GM13976 (cell line): Measurements from ENCODE around the gene FSTL1.
A peak's percentile ranks its signal among the peaks of the same experiment; 100 is the strongest.

Source experiments
- DNase-seq: peaks from one replicate; pipeline ENCODE4 v3.0.0; 2012; ENCODE audit warnings: low spot score
- in situ Hi-C: fragments of 300-500 bp; cut with MboI; formaldehyde crosslinking; loops from one replicate; pipeline ENCODE4 v1.12.0; 2022; ENCODE audit warnings: low sequenced_read_pairs, mixed read lengths, inconsistent platforms; ENCODE audit not compliant: unreplicated experiment
- TF ChIP-seq, protein P1 (sequence below): IDR thresholded peaks from 2 replicates; pipeline ENCODE4 v1.5.1; 2012; ENCODE audit warnings: borderline replicate concordance, mild to moderate bottlenecking; ENCODE audit not compliant: insufficient read depth; ENCODE audit errors: extremely low read depth, missing control alignments, control extremely low read depth

FSTL1 gene

DNA sequence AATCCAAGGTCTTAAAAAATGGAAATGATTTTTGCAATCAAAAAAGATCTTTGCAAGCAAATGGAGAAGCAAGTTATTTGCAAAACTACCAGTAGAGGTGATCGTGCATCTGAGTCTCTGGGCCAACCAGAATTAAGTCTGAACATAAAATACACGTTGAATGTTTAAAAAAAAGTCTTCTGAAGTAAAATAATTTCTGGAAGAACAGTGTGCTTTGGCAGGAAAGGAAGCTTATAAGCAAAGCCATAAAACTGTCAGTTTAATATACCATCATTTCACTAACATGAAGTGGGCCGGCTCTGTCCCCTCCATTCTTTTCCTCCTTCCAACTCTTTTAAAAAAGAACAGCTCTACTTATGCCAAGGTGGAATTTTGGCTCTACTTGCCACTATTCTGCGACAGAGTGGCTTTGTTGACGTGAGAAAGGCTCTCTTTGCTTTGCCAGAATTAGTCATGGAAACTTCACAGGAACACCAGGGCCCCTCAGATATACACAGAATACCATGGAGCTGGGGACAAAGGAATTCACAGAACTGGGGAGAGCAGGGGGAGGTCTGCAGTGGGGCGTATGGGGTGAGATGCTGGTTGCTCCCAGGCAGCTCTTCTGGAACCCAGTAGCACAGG, 29.8 kb downstream of the FSTL1 start:
- DNase-seq = no peak
- in situ Hi-C loops = no loop called here
- TF ChIP-seq, protein P1, sequence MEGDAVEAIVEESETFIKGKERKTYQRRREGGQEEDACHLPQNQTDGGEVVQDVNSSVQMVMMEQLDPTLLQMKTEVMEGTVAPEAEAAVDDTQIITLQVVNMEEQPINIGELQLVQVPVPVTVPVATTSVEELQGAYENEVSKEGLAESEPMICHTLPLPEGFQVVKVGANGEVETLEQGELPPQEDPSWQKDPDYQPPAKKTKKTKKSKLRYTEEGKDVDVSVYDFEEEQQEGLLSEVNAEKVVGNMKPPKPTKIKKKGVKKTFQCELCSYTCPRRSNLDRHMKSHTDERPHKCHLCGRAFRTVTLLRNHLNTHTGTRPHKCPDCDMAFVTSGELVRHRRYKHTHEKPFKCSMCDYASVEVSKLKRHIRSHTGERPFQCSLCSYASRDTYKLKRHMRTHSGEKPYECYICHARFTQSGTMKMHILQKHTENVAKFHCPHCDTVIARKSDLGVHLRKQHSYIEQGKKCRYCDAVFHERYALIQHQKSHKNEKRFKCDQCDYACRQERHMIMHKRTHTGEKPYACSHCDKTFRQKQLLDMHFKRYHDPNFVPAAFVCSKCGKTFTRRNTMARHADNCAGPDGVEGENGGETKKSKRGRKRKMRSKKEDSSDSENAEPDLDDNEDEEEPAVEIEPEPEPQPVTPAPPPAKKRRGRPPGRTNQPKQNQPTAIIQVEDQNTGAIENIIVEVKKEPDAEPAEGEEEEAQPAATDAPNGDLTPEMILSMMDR = no peak

DNA sequence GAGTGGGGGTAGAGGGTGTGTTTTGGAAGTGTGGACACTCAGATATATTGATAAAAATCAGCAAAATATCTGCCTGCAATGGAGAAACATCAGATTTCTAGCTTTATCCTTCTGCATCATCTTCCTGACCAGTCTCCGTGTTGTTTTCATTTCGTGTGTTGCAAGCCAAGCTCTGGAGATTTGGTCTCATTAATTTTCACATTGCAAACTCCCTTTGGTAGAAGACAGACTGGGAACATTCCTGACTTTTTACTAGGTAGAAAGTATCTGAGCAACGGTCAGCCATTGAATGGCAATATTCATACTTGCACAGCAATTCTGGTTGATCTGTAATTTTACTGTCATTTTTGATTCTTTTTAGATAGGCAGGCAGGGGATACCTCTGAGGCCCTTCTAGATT, 30.4 kb downstream of the FSTL1 start:
- in situ Hi-C loops = no loop called here
- DNase-seq = no peak
- TF ChIP-seq, protein P1 = no peak

DNA sequence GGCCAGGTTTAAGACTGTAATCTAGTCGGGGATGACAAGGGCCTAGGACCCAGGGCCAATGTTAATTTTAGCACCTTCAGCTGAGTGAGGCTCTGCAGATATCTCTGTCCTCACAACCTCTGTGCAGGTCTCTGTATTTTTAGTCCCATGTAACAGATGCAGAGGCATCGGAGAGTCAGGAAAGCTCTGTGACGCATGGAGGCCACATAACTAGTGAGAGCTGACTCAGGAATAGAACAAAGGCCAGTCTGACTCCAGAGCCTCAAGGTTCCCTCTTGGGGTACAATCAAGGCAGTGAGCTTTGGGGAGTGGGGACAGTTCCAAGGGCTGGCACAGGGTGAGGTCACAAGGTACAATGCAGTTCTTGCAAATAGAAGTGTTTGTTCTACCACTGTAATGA, 31.0 kb downstream of the FSTL1 start:
- DNase-seq = no peak
- TF ChIP-seq, protein P1 = no peak
- in situ Hi-C loops = loop anchor here (10.0 kb wide), 1 partner anchor 175 kb away; no protein-coding TSS in a partner anchor

DNA sequence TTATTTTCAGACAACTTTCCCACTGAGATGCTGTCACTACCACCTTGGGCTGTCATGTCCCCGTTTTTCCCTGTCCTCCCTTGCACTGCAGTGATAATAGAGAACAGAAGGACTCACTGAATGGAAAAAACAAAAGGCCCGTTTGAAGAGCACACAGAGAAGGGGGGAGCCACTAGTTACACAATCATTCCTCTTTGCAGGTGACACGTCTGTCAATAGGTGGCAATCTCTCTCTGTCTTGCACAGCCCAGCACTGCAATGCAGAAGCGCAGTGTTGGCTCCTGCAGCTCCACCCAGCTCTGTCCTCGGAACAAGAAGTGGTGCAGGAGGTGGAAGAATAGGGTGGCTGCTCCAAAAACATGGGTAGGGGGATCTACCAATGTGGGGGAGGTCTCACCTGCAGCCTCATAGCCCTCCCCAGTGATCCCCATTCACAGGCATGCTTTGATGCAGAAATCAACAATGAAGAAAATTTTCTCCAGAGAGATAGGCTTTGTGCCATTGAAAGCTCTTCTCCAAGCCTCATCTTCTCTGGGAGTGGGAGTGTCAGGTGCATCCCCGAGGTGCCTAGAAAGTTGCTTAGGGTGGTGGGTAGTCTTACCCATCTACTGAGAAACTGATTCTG, 31.8 kb downstream of the FSTL1 start:
- DNase-seq = peak; percentile 53
- TF ChIP-seq, protein P1 = peak; percentile 54
- in situ Hi-C loops = loop anchor here (10.0 kb wide), 1 partner anchor 174 kb away; no protein-coding TSS in a partner anchor

DNA sequence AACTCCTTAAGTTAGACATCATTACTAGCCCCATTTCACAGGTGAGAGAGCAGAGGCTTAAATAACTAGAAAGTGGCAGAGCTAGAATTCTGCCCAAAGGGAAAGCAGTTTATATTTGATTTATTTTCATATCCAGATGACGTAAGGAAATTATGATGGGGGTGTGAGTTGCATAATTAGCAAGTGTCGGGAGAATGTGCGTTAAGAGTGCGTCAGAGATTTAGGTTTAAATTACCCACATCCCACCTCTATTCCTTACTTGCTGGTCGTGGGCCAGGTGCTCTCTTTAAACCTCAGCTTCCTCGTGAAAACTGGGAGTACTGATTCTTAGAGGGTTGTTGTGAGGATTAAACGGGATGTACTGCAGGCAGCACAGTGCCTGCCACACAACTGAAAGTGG, 32.3 kb downstream of the FSTL1 start:
- TF ChIP-seq, protein P1 = no peak
- DNase-seq = no peak
- in situ Hi-C loops = loop anchor here (10.0 kb wide), 1 partner anchor 174 kb away; no protein-coding TSS in a partner anchor

DNA sequence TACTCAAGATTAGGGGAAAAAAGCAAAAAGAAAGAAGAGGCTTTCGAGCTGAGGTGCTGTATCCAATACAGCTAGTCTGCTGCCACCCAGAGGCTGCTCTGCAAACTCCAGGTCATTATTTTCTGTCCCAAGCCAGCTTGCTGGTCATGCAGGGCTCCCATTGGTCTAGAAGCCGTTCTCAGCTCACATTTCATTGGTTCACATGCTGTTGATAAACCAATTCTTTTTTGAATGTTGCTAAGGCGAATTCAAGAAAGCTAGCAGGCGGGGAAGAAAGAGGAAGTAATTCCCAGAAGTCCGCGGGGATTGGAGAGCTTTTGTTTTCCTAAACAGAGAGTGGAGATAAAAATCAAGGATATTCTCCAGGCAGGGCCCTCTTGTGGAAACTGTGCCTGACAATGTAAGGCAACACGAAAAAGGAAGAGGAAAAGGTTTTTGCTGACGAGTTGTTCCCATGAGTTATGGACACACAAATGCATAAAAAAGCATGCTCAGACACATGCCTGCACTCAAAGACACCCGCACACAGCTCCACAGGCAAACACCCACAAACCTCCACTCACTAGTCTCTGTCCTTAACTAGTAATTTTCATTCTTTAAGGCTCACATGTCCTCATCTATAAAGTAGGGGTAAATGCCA, 33.4 kb downstream of the FSTL1 start:
- in situ Hi-C loops = loop anchor here (10.0 kb wide), 1 partner anchor 173 kb away; no protein-coding TSS in a partner anchor
- TF ChIP-seq, protein P1 = peak; percentile 83
- peak; percentile 89 for DNase-seq
